ENCODE measurements around the gene CCDC150. TPM values are rescaled to one million over a fixed set of nuclear protein-coding genes. Genes with fewer than 3 reads are reported as not detected.

The CCDC150 gene
- total and polyA plus RNA-seq, 2 of the 8 experiments (the other 6 are each of a cell fraction or from before 2014, with no cell fraction given) = 8.3 to 31.9 TPM

GRCh38 chr2:196685792-196686191, 46.3 kb downstream of the CCDC150 start (continued):
- TF ChIP-seq, protein P1, sequence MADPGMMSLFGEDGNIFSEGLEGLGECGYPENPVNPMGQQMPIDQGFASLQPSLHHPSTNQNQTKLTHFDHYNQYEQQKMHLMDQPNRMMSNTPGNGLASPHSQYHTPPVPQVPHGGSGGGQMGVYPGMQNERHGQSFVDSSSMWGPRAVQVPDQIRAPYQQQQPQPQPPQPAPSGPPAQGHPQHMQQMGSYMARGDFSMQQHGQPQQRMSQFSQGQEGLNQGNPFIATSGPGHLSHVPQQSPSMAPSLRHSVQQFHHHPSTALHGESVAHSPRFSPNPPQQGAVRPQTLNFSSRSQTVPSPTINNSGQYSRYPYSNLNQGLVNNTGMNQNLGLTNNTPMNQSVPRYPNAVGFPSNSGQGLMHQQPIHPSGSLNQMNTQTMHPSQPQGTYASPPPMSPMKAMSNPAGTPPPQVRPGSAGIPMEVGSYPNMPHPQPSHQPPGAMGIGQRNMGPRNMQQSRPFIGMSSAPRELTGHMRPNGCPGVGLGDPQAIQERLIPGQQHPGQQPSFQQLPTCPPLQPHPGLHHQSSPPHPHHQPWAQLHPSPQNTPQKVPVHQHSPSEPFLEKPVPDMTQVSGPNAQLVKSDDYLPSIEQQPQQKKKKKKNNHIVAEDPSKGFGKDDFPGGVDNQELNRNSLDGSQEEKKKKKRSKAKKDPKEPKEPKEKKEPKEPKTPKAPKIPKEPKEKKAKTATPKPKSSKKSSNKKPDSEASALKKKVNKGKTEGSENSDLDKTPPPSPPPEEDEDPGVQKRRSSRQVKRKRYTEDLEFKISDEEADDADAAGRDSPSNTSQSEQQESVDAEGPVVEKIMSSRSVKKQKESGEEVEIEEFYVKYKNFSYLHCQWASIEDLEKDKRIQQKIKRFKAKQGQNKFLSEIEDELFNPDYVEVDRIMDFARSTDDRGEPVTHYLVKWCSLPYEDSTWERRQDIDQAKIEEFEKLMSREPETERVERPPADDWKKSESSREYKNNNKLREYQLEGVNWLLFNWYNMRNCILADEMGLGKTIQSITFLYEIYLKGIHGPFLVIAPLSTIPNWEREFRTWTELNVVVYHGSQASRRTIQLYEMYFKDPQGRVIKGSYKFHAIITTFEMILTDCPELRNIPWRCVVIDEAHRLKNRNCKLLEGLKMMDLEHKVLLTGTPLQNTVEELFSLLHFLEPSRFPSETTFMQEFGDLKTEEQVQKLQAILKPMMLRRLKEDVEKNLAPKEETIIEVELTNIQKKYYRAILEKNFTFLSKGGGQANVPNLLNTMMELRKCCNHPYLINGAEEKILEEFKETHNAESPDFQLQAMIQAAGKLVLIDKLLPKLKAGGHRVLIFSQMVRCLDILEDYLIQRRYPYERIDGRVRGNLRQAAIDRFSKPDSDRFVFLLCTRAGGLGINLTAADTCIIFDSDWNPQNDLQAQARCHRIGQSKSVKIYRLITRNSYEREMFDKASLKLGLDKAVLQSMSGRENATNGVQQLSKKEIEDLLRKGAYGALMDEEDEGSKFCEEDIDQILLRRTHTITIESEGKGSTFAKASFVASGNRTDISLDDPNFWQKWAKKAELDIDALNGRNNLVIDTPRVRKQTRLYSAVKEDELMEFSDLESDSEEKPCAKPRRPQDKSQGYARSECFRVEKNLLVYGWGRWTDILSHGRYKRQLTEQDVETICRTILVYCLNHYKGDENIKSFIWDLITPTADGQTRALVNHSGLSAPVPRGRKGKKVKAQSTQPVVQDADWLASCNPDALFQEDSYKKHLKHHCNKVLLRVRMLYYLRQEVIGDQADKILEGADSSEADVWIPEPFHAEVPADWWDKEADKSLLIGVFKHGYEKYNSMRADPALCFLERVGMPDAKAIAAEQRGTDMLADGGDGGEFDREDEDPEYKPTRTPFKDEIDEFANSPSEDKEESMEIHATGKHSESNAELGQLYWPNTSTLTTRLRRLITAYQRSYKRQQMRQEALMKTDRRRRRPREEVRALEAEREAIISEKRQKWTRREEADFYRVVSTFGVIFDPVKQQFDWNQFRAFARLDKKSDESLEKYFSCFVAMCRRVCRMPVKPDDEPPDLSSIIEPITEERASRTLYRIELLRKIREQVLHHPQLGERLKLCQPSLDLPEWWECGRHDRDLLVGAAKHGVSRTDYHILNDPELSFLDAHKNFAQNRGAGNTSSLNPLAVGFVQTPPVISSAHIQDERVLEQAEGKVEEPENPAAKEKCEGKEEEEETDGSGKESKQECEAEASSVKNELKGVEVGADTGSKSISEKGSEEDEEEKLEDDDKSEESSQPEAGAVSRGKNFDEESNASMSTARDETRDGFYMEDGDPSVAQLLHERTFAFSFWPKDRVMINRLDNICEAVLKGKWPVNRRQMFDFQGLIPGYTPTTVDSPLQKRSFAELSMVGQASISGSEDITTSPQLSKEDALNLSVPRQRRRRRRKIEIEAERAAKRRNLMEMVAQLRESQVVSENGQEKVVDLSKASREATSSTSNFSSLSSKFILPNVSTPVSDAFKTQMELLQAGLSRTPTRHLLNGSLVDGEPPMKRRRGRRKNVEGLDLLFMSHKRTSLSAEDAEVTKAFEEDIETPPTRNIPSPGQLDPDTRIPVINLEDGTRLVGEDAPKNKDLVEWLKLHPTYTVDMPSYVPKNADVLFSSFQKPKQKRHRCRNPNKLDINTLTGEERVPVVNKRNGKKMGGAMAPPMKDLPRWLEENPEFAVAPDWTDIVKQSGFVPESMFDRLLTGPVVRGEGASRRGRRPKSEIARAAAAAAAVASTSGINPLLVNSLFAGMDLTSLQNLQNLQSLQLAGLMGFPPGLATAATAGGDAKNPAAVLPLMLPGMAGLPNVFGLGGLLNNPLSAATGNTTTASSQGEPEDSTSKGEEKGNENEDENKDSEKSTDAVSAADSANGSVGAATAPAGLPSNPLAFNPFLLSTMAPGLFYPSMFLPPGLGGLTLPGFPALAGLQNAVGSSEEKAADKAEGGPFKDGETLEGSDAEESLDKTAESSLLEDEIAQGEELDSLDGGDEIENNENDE (IDR thresholded peaks at IDR 0.05; ENCODE audit: insufficient replicate concordance, low read length) = no peak
- TF ChIP-seq NRF1 (IDR thresholded peaks at IDR 0.05; ENCODE audit: low read depth, low read length) = no peak
- no peak for TF ChIP-seq KDM4A (IDR thresholded peaks at IDR 0.05; ENCODE audit: low read depth, low read length, severe bottlenecking)
- TF ChIP-seq MAX (IDR thresholded peaks at IDR 0.05) = no peak
- no peak for TF ChIP-seq RXRA (IDR thresholded peaks at IDR 0.05; ENCODE audit: insufficient read depth, low read depth, low read length)
